Measurements from ENCODE around the gene SLC36A3.

DNA sequence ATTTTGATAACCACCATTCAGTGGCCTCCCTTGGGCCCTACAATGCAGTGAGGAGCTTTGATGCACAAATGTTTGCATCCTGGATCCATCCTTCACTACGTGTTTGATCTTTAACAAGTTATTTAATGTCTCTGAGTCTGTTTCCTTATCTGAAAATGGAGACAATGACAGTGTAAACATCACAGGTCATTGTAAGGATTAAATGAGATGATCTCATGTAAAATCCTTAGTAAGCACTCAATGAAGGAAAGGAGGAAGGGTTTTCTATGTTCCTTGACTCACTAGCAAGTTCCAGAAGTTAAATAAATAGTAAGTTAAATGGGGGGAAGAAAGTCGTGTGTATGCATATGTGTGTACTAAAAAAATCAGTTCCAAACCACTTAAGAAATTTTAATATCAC lies 9.8 kb upstream of the SLC36A3 start:
- TF ChIP-seq POLR2A (IDR thresholded peaks at IDR 0.05; ENCODE audit: low read depth, low read length) (no peak), POLR2AphosphoS5 (IDR thresholded peaks at IDR 0.05; ENCODE audit: low read depth, low read length) (no peak)

Data from GM12892 (cell line).